Ecto neural progenitor cell (in vitro differentiated cells): Measurements from ENCODE around the gene NRDC.
"Not testable (repeated sequence)": the region's sequence is repeated elsewhere in the genome, so short reads cannot be mapped to it uniquely, and the experiment has no call there.

ENCODE experiments used
- DNase-seq: peaks from one replicate; pipeline ENCODE4 v3.0.0-alpha.2; 2018; ENCODE audit warnings: low spot score

NRDC gene

GRCh38 chr1:51843948-51844347, 34.6 kb downstream of the NRDC start:
- no peak for DNase-seq

- no peak for DNase-seq
These were observed 36.3 kb downstream of the NRDC start for GRCh38 chr1:51842261-51842660.

- DNase-seq: no peak
These were observed 37.6 kb downstream of the NRDC start for GRCh38 chr1:51840743-51841461.

GRCh38 chr1:51840182-51840581, 38.3 kb downstream of the NRDC start:
- no peak for DNase-seq

- DNase-seq: no peak
These were observed 39.4 kb downstream of the NRDC start for GRCh38 chr1:51839094-51839493.

GRCh38 chr1:51837243-51837642, 41.3 kb downstream of the NRDC start:
- DNase-seq: no peak

GRCh38 chr1:51833700-51834099, 44.8 kb downstream of the NRDC start:
- DNase-seq: no peak

- DNase-seq: no peak
These were observed 49.5 kb downstream of the NRDC start for GRCh38 chr1:51829058-51829457.

GRCh38 chr1:51819810-51820209, 58.7 kb downstream of the NRDC start:
- no peak for DNase-seq

- DNase-seq: not testable (repeated sequence)
These were observed 59.5 kb downstream of the NRDC start for GRCh38 chr1:51819021-51819420.

GRCh38 chr1:51818487-51818886, 60.0 kb downstream of the NRDC start:
- no peak for DNase-seq

GRCh38 chr1:51814513-51814912, 64.0 kb downstream of the NRDC start:
- DNase-seq: no peak

- DNase-seq: no peak
These were observed 79.2 kb downstream of the NRDC start for GRCh38 chr1:51799372-51799771.

- DNase-seq: no peak
These were observed 83.7 kb downstream of the NRDC start for GRCh38 chr1:51794868-51795267.

- DNase-seq: no peak
These were observed 84.3 kb downstream of the NRDC start for GRCh38 chr1:51794260-51794659.

- no peak for DNase-seq
These were observed 85.7 kb downstream of the NRDC start for GRCh38 chr1:51792864-51793263.

GRCh38 chr1:51791888-51792287, 86.6 kb downstream of the NRDC start:
- no peak for DNase-seq

GRCh38 chr1:51790385-51790784, 88.1 kb downstream of the NRDC start:
- no peak for DNase-seq

- DNase-seq: no peak
These were observed 89.2 kb downstream of the NRDC start for GRCh38 chr1:51789342-51789741.

- no peak for DNase-seq
These were observed 89.6 kb downstream of the NRDC start for GRCh38 chr1:51788938-51789337.

GRCh38 chr1:51784997-51785421, 93.5 kb downstream of the NRDC start:
- no peak for DNase-seq

GRCh38 chr1:51780927-51781326, 97.6 kb downstream of the NRDC start:
- no peak for DNase-seq

GRCh38 chr1:51776408-51776807, 102.1 kb downstream of the NRDC start:
- DNase-seq: no peak

GRCh38 chr1:51768971-51769588, 109.4 kb downstream of the NRDC start:
- no peak for DNase-seq
